ENCODE measurements around the gene CHST8. TPM values are rescaled to one million over a fixed set of nuclear protein-coding genes. Genes with fewer than 3 reads are reported as not detected.

Gene CHST8
- total RNA-seq, 1 experiment from 2014 or later: 33.5 TPM

DNA sequence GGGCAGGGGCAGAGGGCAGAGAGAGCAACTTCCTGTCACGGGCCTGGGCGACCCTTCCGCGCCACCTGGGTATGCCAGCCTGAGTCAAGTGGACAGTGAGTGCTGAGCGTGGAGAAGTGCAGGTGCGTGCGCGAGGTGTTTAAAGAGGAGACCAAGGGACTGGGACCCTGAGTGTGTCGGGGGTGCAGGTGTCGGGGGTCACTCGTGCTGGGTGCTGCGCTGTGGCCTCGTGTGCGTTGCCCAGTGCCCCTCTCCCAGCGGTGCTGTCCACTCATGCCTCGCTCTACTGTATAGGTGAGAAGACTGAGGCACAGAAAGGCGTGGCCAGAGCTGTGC lies 156.0 kb downstream of the CHST8 start:
- DNase-seq (ENCODE audit: low spot score): no peak
- H3K9me3 Mint-ChIP-seq: no peaks in the 10 kb centered on the region
- no peak overlapping the region for H3K4me3 Mint-ChIP-seq
- ChIA-PET POLR2A (interaction anchor here (0.6 to 1.2 kb wide), 3 partner anchors 14 to 21 kb away, joined by 3 read pairs; partner anchors contain the start of gene KCTD15), CTCF (interaction anchor here (0.5 to 3.7 kb wide), 127 partner anchors 9 to 935 kb away, joined by 3 to 131 read pairs (median 5); partner anchors contain the start of genes CEBPG, KCTD15, PEPD and SLC7A10)
- peaks cover 12% of the 10 kb centered on the region for H3K27me3 Mint-ChIP-seq (ENCODE audit: low read depth)
- H3K4me1 Mint-ChIP-seq: peaks cover 16% of the 10 kb centered on the region
- TF ChIP-seq TCF7 (CRISPR knock-in tag; IDR thresholded peaks at IDR 0.05; ENCODE audit: low read depth): no peak
- no peak for TF ChIP-seq NR2C2 (CRISPR knock-in tag; IDR thresholded peaks at IDR 0.05)
- no peak for TF ChIP-seq NR1H2 (CRISPR knock-in tag; IDR thresholded peaks at IDR 0.05)
- no peak for TF ChIP-seq JUN (CRISPR knock-in tag; IDR thresholded peaks at IDR 0.05)
- TF ChIP-seq ZNF138 (CRISPR knock-in tag; conservative IDR thresholded peaks at IDR 0.05): 0 out of 2 replicates have a peak, but pooled peaks have one; percentile 59
- TF ChIP-seq, protein P1, sequence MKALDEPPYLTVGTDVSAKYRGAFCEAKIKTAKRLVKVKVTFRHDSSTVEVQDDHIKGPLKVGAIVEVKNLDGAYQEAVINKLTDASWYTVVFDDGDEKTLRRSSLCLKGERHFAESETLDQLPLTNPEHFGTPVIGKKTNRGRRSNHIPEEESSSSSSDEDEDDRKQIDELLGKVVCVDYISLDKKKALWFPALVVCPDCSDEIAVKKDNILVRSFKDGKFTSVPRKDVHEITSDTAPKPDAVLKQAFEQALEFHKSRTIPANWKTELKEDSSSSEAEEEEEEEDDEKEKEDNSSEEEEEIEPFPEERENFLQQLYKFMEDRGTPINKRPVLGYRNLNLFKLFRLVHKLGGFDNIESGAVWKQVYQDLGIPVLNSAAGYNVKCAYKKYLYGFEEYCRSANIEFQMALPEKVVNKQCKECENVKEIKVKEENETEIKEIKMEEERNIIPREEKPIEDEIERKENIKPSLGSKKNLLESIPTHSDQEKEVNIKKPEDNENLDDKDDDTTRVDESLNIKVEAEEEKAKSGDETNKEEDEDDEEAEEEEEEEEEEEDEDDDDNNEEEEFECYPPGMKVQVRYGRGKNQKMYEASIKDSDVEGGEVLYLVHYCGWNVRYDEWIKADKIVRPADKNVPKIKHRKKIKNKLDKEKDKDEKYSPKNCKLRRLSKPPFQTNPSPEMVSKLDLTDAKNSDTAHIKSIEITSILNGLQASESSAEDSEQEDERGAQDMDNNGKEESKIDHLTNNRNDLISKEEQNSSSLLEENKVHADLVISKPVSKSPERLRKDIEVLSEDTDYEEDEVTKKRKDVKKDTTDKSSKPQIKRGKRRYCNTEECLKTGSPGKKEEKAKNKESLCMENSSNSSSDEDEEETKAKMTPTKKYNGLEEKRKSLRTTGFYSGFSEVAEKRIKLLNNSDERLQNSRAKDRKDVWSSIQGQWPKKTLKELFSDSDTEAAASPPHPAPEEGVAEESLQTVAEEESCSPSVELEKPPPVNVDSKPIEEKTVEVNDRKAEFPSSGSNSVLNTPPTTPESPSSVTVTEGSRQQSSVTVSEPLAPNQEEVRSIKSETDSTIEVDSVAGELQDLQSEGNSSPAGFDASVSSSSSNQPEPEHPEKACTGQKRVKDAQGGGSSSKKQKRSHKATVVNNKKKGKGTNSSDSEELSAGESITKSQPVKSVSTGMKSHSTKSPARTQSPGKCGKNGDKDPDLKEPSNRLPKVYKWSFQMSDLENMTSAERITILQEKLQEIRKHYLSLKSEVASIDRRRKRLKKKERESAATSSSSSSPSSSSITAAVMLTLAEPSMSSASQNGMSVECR (CRISPR knock-in tag; IDR thresholded peaks at IDR 0.05; ENCODE audit: borderline replicate concordance): no peak
- TF ChIP-seq, protein P2, sequence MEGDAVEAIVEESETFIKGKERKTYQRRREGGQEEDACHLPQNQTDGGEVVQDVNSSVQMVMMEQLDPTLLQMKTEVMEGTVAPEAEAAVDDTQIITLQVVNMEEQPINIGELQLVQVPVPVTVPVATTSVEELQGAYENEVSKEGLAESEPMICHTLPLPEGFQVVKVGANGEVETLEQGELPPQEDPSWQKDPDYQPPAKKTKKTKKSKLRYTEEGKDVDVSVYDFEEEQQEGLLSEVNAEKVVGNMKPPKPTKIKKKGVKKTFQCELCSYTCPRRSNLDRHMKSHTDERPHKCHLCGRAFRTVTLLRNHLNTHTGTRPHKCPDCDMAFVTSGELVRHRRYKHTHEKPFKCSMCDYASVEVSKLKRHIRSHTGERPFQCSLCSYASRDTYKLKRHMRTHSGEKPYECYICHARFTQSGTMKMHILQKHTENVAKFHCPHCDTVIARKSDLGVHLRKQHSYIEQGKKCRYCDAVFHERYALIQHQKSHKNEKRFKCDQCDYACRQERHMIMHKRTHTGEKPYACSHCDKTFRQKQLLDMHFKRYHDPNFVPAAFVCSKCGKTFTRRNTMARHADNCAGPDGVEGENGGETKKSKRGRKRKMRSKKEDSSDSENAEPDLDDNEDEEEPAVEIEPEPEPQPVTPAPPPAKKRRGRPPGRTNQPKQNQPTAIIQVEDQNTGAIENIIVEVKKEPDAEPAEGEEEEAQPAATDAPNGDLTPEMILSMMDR (IDR thresholded peaks at IDR 0.05): no peak
- TF ChIP-seq ZNF396 (CRISPR knock-in tag; IDR thresholded peaks at IDR 0.05; ENCODE audit: borderline replicate concordance): no peak
- TF ChIP-seq, protein P3, sequence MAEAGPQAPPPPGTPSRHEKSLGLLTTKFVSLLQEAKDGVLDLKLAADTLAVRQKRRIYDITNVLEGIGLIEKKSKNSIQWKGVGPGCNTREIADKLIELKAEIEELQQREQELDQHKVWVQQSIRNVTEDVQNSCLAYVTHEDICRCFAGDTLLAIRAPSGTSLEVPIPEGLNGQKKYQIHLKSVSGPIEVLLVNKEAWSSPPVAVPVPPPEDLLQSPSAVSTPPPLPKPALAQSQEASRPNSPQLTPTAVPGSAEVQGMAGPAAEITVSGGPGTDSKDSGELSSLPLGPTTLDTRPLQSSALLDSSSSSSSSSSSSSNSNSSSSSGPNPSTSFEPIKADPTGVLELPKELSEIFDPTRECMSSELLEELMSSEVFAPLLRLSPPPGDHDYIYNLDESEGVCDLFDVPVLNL (CRISPR knock-in tag; IDR thresholded peaks at IDR 0.05; ENCODE audit: borderline replicate concordance, low read depth): no peak
- no peak for TF ChIP-seq ATF3 (CRISPR knock-in tag; conservative IDR thresholded peaks at IDR 0.05)
- no peak for TF ChIP-seq CBFB (CRISPR knock-in tag; IDR thresholded peaks at IDR 0.05; ENCODE audit: low read depth)
- TF ChIP-seq NR3C1 (CRISPR knock-in tag; conservative IDR thresholded peaks at IDR 0.05; ENCODE audit: low read depth): no peak
- no peak for TF ChIP-seq ETV6 (CRISPR knock-in tag; IDR thresholded peaks at IDR 0.05)
- 0 out of 2 replicates have a peak, but pooled peaks have one; percentile 16 for TF ChIP-seq ERG (CRISPR knock-in tag; IDR thresholded peaks at IDR 0.05)
- no peak for TF ChIP-seq ZNF232 (CRISPR knock-in tag; IDR thresholded peaks at IDR 0.05)
- TF ChIP-seq ZNF121 (CRISPR knock-in tag; IDR thresholded peaks at IDR 0.05): 0 out of 2 replicates have a peak, but pooled peaks have one; percentile 17
- TF ChIP-seq HMGA2 (CRISPR knock-in tag; IDR thresholded peaks at IDR 0.05): no peak
- TF ChIP-seq ZBTB21 (CRISPR knock-in tag; IDR thresholded peaks at IDR 0.05; ENCODE audit: borderline replicate concordance): peak; percentile 48; the same call in 1 of the 2 replicates
- no peak for ATAC-seq
- no peak overlapping the region for H3K27ac Mint-ChIP-seq
- H3K36me3 Mint-ChIP-seq: no peaks in the 10 kb centered on the region

Data from WTC11 (cell line).